PC-9 (cell line): ENCODE results near the gene CRTC1. TPM values are rescaled to one million over a fixed set of nuclear protein-coding genes. Genes with fewer than 3 reads are reported as not detected.

Experiments
- BruUV-seq: library from RNA; stranded (reverse); fragments of 400-500 nt; replicated peaks from 2 replicates; lab custom pipeline; 2021; lab: Mats Ljungman, UMichigan
- CTCF ChIA-PET: fragments of 300-600 bp; sonication (Branson Sonifier 250); formaldehyde crosslinking; loops from one replicate; lab custom pipeline; 2022; ENCODE audit warnings: antibody characterized with exemption; lab: Charles Lee
- POLR2A ChIA-PET: fragments of 300-600 bp; sonication (Branson Sonifier 250); formaldehyde crosslinking; loops from one replicate; lab custom pipeline; 2022; ENCODE audit warnings: antibody characterized with exemption; ENCODE audit not compliant: unreplicated experiment; lab: Charles Lee
- DNase-seq, 2 experiments: peaks; one replicate each; pipeline versions ENCODE4 v3.0.0 to v3.0.0-alpha.2; 2015 to 2022; ENCODE audit warnings: mixed read lengths in 1 of 2
- H2AFZ ChIP-seq: fragments of 200-600 bp; sonication (generic); 2 replicates; pipeline ENCODE4 v1.8.1; 2017; ENCODE audit warnings: antibody characterized with exemption
- H3F3A ChIP-seq: fragments of 200-600 bp; sonication (generic); 2 replicates; pipeline ENCODE4 v1.8.1; 2017; ENCODE audit warnings: antibody characterized with exemption, mild to moderate bottlenecking, low read depth; ENCODE audit not compliant: insufficient read depth
- H3K27ac ChIP-seq: fragments of 200-600 bp; sonication (generic); 2 replicates; pipeline ENCODE4 v1.6.1; 2016; ENCODE audit warnings: mixed run types
- H3K27me3 ChIP-seq: fragments of 200-600 bp; sonication (generic); 2 replicates; pipeline ENCODE4 v1.6.1; 2016; ENCODE audit warnings: low read depth, mixed run types; ENCODE audit not compliant: insufficient read depth
- H3K36me3 ChIP-seq: fragments of 200-600 bp; sonication (generic); 2 replicates; pipeline ENCODE4 v1.6.1; 2016; ENCODE audit warnings: low read depth, mixed run types
- H3K4me1 ChIP-seq: fragments of 200-600 bp; sonication (generic); replicated peaks from 2 replicates; pipeline ENCODE4 v1.6.1; 2016; ENCODE audit warnings: mixed run types; ENCODE audit not compliant: insufficient read depth
- H3K4me2 ChIP-seq: fragments of 200-600 bp; sonication (generic); 2 replicates; pipeline ENCODE4 v1.6.1; 2017; ENCODE audit warnings: mixed run types
- H3K4me3 ChIP-seq: fragments of 200-600 bp; sonication (generic); 2 replicates; pipeline ENCODE4 v1.6.1; 2016; ENCODE audit warnings: mixed run types
- H3K79me2 ChIP-seq: fragments of 200-600 bp; sonication (generic); 2 replicates; pipeline ENCODE4 v1.6.1; 2017; ENCODE audit warnings: low read depth, mixed run types
- H3K9me2 ChIP-seq: fragments of 200-600 bp; sonication (generic); 2 replicates; pipeline ENCODE4 v1.8.1; 2017; ENCODE audit warnings: mild to moderate bottlenecking; ENCODE audit not compliant: insufficient read depth
- H3K9me3 ChIP-seq: fragments of 200-600 bp; sonication (generic); 2 replicates; pipeline ENCODE4 v1.8.1; 2016; ENCODE audit warnings: low read depth; ENCODE audit not compliant: insufficient read depth
- H4K20me1 ChIP-seq: fragments of 200-600 bp; sonication (generic); 2 replicates; pipeline ENCODE4 v1.8.1; 2017; ENCODE audit not compliant: insufficient read depth
- EZH2 ChIP-seq: fragments of 200-600 bp; sonication (generic); IDR thresholded peaks from 2 replicates; pipeline ENCODE4 v1.8.0; 2017; ENCODE audit warnings: antibody characterized with exemption, low read depth
- intact Hi-C: fragments of 100-400 bp; cut with micrococcal nuclease; formaldehyde crosslinking; loops from one replicate; pipeline ENCODE4 v1.10.0; 2022; ENCODE audit not compliant: unreplicated experiment
- total RNA-seq: library from RNA; stranded (reverse); gene quantifications from 2 replicates; pipeline ENCODE4 v1.2.3, GENCODE V29; 2021
- TF ChIP-seq, protein P1 (sequence below): fragments of 200-600 bp; sonication (generic); conservative IDR thresholded peaks from 2 replicates; pipeline ENCODE4 v1.6.1; 2017; ENCODE audit warnings: mixed run types, antibody characterized with exemption, mild to moderate bottlenecking, moderate library complexity

The CRTC1 gene
- total RNA-seq, 1 experiment from 2014 or later = 16.6 TPM

DNA sequence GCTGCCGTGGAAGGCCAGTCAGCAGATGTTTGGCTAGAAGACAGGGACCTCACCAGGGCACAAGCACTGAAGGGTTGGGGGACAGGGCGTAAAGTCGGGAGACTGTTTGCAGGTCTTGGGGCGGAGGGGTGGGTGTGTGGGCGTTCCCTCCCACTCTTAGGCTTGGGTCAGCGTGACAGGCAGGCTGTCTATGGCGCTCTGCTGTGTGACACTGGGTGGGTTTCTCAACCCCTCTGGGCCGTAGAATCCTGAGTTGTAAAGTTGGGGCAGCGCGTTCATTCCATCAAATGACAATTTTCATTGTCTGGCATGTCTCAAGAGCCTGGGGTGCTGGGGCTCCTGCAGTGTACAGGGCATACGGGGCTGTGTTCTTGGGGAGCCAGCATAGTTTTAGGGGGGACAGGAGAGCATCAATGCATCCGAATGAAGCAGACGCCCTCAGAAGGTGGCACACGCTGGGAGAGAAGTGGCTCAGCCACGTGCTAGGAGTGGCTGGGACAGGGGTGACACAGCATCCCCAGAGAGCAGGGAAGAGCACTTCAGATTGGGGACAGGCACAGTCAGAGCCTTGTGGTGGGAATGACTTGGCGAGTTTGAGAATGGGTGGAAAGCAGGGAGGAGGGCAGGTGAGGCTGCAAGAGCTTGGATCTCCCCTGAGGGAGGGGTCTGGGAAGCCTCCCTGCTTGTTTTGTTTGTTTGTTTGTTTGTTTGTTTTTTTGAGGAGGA is 4.4 kb downstream of the CRTC1 start:
- no peaks in the 10 kb centered on the region for H3K27me3 ChIP-seq
- no peak overlapping the region for H2AFZ ChIP-seq
- H3K79me2 ChIP-seq = peaks cover 61% of the 10 kb centered on the region
- H3K9me2 ChIP-seq = no peaks in the 10 kb centered on the region
- H4K20me1 ChIP-seq = peaks cover 55% of the 10 kb centered on the region
- 0 out of 2 replicates have a peak, but pooled peaks cover 8% of the 10 kb centered on the region for H3F3A ChIP-seq
- TF ChIP-seq EZH2 = no peak
- TF ChIP-seq, protein P1, sequence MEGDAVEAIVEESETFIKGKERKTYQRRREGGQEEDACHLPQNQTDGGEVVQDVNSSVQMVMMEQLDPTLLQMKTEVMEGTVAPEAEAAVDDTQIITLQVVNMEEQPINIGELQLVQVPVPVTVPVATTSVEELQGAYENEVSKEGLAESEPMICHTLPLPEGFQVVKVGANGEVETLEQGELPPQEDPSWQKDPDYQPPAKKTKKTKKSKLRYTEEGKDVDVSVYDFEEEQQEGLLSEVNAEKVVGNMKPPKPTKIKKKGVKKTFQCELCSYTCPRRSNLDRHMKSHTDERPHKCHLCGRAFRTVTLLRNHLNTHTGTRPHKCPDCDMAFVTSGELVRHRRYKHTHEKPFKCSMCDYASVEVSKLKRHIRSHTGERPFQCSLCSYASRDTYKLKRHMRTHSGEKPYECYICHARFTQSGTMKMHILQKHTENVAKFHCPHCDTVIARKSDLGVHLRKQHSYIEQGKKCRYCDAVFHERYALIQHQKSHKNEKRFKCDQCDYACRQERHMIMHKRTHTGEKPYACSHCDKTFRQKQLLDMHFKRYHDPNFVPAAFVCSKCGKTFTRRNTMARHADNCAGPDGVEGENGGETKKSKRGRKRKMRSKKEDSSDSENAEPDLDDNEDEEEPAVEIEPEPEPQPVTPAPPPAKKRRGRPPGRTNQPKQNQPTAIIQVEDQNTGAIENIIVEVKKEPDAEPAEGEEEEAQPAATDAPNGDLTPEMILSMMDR = no peak
- H3K4me2 ChIP-seq = no peak overlapping the region
- H3K4me1 ChIP-seq = peaks cover 14% of the 10 kb centered on the region
- CTCF ChIA-PET = no interaction called here
- H3K36me3 ChIP-seq = no peaks in the 10 kb centered on the region
- H3K9me3 ChIP-seq = no peaks in the 10 kb centered on the region
- DNase-seq = no peak
- POLR2A ChIA-PET = no interaction called here
- BruUV-seq = no TSS peak
- intact Hi-C loops = no loop called here
- H3K4me3 ChIP-seq = no peak overlapping the region
- H3K27ac ChIP-seq = no peak overlapping the region

DNA sequence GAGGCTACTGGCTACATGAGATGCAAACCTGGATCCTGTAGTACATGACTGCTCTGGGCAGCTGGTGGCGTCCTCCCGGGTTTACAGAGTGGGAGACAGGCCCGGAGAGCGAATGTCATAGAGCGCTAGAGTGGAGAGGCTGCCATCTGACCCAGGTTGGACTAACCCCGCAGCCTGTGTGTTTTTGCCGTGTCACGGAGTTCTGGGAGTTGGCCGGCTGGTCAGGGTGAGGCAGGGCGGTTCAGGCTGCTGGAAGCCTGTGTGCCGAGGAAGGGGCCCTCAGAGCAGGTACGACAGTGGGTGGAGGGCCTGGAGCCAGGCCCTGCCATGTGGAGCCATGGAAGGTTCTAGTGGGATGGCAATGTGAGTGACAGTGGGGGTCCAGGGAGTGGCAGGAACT is 12.5 kb downstream of the CRTC1 start:
- DNase-seq = no peak
- H3K4me3 ChIP-seq = no peak overlapping the region
- no TSS peak for BruUV-seq
- no peaks in the 10 kb centered on the region for H3K9me3 ChIP-seq
- H4K20me1 ChIP-seq = peaks cover 54% of the 10 kb centered on the region
- no peak overlapping the region for H2AFZ ChIP-seq
- no peak overlapping the region for H3K4me2 ChIP-seq
- H3K9me2 ChIP-seq = no peaks in the 10 kb centered on the region
- H3F3A ChIP-seq = peaks cover 8% of the 10 kb centered on the region; the same call in 1 of the 2 replicates
- no peaks in the 10 kb centered on the region for H3K36me3 ChIP-seq
- ChIA-PET POLR2A (no interaction called here), CTCF (no interaction called here)
- no peak overlapping the region for H3K27ac ChIP-seq
- TF ChIP-seq EZH2 = no peak
- TF ChIP-seq, protein P1 = no peak
- intact Hi-C loops = no loop called here
- H3K79me2 ChIP-seq = peaks cover 22% of the 10 kb centered on the region; the same call in 1 of the 2 replicates
- no peaks in the 10 kb centered on the region for H3K27me3 ChIP-seq
- H3K4me1 ChIP-seq = peaks cover 12% of the 10 kb centered on the region; the same call in 1 of the 2 replicates

DNA sequence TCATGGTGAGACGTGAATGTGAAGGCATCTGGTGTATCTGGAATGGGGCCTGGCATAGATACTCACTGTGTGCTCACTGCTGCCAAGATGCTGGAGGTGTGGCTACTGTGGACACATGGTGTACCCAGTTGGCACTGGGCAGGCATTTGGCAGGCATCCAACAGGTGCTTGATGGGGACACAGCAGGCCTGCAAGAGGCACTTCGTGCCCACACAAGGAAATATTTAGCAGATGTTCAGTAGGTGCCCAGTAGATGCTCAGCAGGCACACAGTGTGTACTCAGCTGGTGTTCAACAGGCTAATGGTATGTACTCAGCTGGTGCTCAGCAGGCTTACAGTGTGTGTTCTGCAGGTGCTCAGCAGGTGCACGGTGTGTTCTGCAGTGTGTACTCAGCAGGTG is 14.2 kb downstream of the CRTC1 start:
- Histone ChIP-seq H3K4me3 (no peak overlapping the region), H3K9me3 (no peaks in the 10 kb centered on the region), H3K79me2 (peaks cover 21% of the 10 kb centered on the region; the same call in 1 of the 2 replicates), H3K9me2 (no peaks in the 10 kb centered on the region), H3K27me3 (no peaks in the 10 kb centered on the region), H4K20me1 (peaks cover 41% of the 10 kb centered on the region), H3K27ac (no peak overlapping the region), H3K4me2 (no peak overlapping the region), H2AFZ (no peak overlapping the region), H3F3A (peaks cover 8% of the 10 kb centered on the region; the same call in 1 of the 2 replicates), H3K4me1 (peaks cover 12% of the 10 kb centered on the region; the same call in 1 of the 2 replicates), H3K36me3 (no peaks in the 10 kb centered on the region)
- CTCF ChIA-PET = interaction anchor here (0.6 kb wide), 1 partner anchor 1171 kb away, joined by 5 read pairs; no protein-coding TSS in a partner anchor
- DNase-seq = no peak
- TF ChIP-seq, protein P1 = no peak
- TF ChIP-seq EZH2 = no peak
- no TSS peak for BruUV-seq
- POLR2A ChIA-PET = no interaction called here
- intact Hi-C loops = no loop called here
